ENCODE data around the gene PDZD2. TPM values are rescaled to one million over a fixed set of nuclear protein-coding genes. Genes with fewer than 3 reads are reported as not detected.

PDZD2 gene
- polyA plus RNA-seq, 1 donor from 2014 or later, result 3.1 TPM

- H2AFZ ChIP-seq (ENCODE audit: low read depth, low read length), result no peak overlapping the region
- no peaks in the 10 kb centered on the region for H3F3A ChIP-seq (ENCODE audit: insufficient read depth, low read length, poor library complexity, severe bottlenecking)
- H3K36me3 ChIP-seq (ENCODE audit: insufficient read depth, low read length), result no peaks in the 10 kb centered on the region
Measured at GRCh38 chr5:31798168-31798567, 159.2 kb downstream of the PDZD2 start.

GRCh38 chr5:31800351-31800750 is 161.4 kb downstream of the PDZD2 start:
- no peaks in the 10 kb centered on the region for H3K27me3 ChIP-seq (ENCODE audit: insufficient read depth, low read depth, low read length)
- H2AFZ ChIP-seq (ENCODE audit: low read depth, low read length), result no peak overlapping the region
- H3K4me3 ChIP-seq (ENCODE audit: low read length), result no peak overlapping the region
- H4K20me1 ChIP-seq (ENCODE audit: insufficient read depth), result no peaks in the 10 kb centered on the region
- no peaks in the 10 kb centered on the region for H3K36me3 ChIP-seq (ENCODE audit: insufficient read depth, low read length)
- H3K4me2 ChIP-seq (ENCODE audit: low read length), result no peak overlapping the region
- no peak overlapping the region for H3K9ac ChIP-seq (ENCODE audit: low read length)
- no peak for TF ChIP-seq EZH2 (IDR thresholded peaks at IDR 0.05; ENCODE audit: borderline replicate concordance, insufficient read depth, low read length, poor library complexity, severe bottlenecking)
- no peak for TF ChIP-seq POLR2AphosphoS5 (IDR thresholded peaks at IDR 0.05)
- no peak for TF ChIP-seq SMC3 (conservative IDR thresholded peaks at IDR 0.05; ENCODE audit: poor library complexity)
- TF ChIP-seq RAD21 (conservative IDR thresholded peaks at IDR 0.05), result no peak
- TF ChIP-seq TAF1 (IDR thresholded peaks at IDR 0.05; ENCODE audit: low read depth), result no peak
- TF ChIP-seq MXI1 (conservative IDR thresholded peaks at IDR 0.05; ENCODE audit: poor library complexity, severe bottlenecking), result no peak
- no peak for TF ChIP-seq CTCF (IDR thresholded peaks at IDR 0.05; ENCODE audit: poor library complexity, severe bottlenecking)
- no peaks in the 10 kb centered on the region for H3K9me3 ChIP-seq (ENCODE audit: low read length)
- H3K79me2 ChIP-seq (replicated peaks; ENCODE audit: insufficient read depth, low read length), result no peaks in the 10 kb centered on the region
- no peaks in the 10 kb centered on the region for H3K9me2 ChIP-seq (ENCODE audit: insufficient read depth, low read length)
- no peak overlapping the region for H3K27ac ChIP-seq (ENCODE audit: low read length)
- H3F3A ChIP-seq (ENCODE audit: insufficient read depth, low read length, poor library complexity, severe bottlenecking), result no peaks in the 10 kb centered on the region

More at GRCh38 chr5:31798168-31798567, 159.2 kb downstream of the PDZD2 start:
- no peaks in the 10 kb centered on the region for H4K20me1 ChIP-seq (ENCODE audit: insufficient read depth)
- no peaks in the 10 kb centered on the region for H3K9me3 ChIP-seq (ENCODE audit: low read length)
- TF ChIP-seq CTCF (IDR thresholded peaks at IDR 0.05; ENCODE audit: poor library complexity, severe bottlenecking) (no peak), RAD21 (conservative IDR thresholded peaks at IDR 0.05) (no peak), POLR2AphosphoS5 (IDR thresholded peaks at IDR 0.05) (no peak), MXI1 (conservative IDR thresholded peaks at IDR 0.05; ENCODE audit: poor library complexity, severe bottlenecking) (no peak), SMC3 (conservative IDR thresholded peaks at IDR 0.05; ENCODE audit: poor library complexity) (no peak), EZH2 (IDR thresholded peaks at IDR 0.05; ENCODE audit: borderline replicate concordance, insufficient read depth, low read length, poor library complexity, severe bottlenecking) (no peak)
- H3K27ac ChIP-seq (ENCODE audit: low read length), result no peak overlapping the region
- H3K4me2 ChIP-seq (ENCODE audit: low read length), result no peak overlapping the region
- no peaks in the 10 kb centered on the region for H3K79me2 ChIP-seq (replicated peaks; ENCODE audit: insufficient read depth, low read length)
- no peak overlapping the region for H3K9ac ChIP-seq (ENCODE audit: low read length)
- H3K27me3 ChIP-seq (ENCODE audit: insufficient read depth, low read depth, low read length), result no peaks in the 10 kb centered on the region
- H3K9me2 ChIP-seq (ENCODE audit: insufficient read depth, low read length), result no peaks in the 10 kb centered on the region
- no peak overlapping the region for H3K4me3 ChIP-seq (ENCODE audit: low read length)

DNA sequence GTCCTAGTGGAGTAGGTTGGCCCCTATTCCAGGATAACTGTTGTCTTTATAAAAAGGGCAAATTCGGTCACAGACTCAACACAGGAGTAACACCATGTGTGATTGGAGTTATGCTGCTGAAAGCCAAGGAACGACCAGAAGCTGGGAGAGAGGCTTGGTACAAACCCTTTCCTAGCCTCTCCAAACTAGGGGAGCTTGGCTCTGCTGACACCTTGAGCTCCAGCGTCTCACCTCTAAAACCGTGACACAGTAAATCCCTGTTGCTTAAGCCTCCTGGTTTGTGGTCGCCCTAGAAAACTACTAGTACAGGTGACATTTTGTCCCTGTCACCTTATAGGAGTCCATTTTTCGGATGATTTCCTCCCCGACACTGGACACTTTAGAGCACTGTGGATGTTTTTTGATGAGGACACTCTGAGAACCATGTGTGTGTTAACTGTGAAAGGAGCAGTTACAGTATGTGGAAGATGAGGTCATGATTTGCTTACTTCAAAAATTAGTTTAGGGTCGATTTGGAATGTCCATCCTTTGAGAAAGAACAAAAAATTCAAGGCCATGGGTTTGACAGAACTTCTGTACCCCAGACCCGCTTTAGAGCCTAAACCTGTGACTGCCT is 167.0 kb downstream of the PDZD2 start:
- no peak overlapping the region for H3K27ac ChIP-seq (ENCODE audit: low read length)
- no peaks in the 10 kb centered on the region for H3K27me3 ChIP-seq (ENCODE audit: insufficient read depth, low read depth, low read length)
- no peaks in the 10 kb centered on the region for H3K79me2 ChIP-seq (replicated peaks; ENCODE audit: insufficient read depth, low read length)
- H3K9me3 ChIP-seq (ENCODE audit: low read length), result no peaks in the 10 kb centered on the region
- no peak overlapping the region for H3K9ac ChIP-seq (ENCODE audit: low read length)
- no peaks in the 10 kb centered on the region for H4K20me1 ChIP-seq (ENCODE audit: insufficient read depth)
- no peak overlapping the region for H3K4me3 ChIP-seq (ENCODE audit: low read length)
- H2AFZ ChIP-seq (ENCODE audit: low read depth, low read length), result no peak overlapping the region
- H3K36me3 ChIP-seq (ENCODE audit: insufficient read depth, low read length), result no peaks in the 10 kb centered on the region
- H3K4me2 ChIP-seq (ENCODE audit: low read length), result no peak overlapping the region
- H3K9me2 ChIP-seq (ENCODE audit: insufficient read depth, low read length), result no peaks in the 10 kb centered on the region
- no peaks in the 10 kb centered on the region for H3F3A ChIP-seq (ENCODE audit: insufficient read depth, low read length, poor library complexity, severe bottlenecking)
- TF ChIP-seq EP300 (conservative IDR thresholded peaks at IDR 0.05; ENCODE audit: poor library complexity, severe bottlenecking) (no peak), TAF1 (IDR thresholded peaks at IDR 0.05; ENCODE audit: low read depth) (no peak), MXI1 (conservative IDR thresholded peaks at IDR 0.05; ENCODE audit: poor library complexity, severe bottlenecking) (no peak), RAD21 (conservative IDR thresholded peaks at IDR 0.05) (no peak), SMC3 (conservative IDR thresholded peaks at IDR 0.05; ENCODE audit: poor library complexity) (no peak), REST (IDR thresholded peaks at IDR 0.05; ENCODE audit: borderline replicate concordance) (no peak), CTCF (IDR thresholded peaks at IDR 0.05; ENCODE audit: poor library complexity, severe bottlenecking) (no peak), EZH2 (IDR thresholded peaks at IDR 0.05; ENCODE audit: borderline replicate concordance, insufficient read depth, low read length, poor library complexity, severe bottlenecking) (no peak), POLR2AphosphoS5 (IDR thresholded peaks at IDR 0.05) (no peak)
